ENCODE data around the gene LPA. TPM values are rescaled to one million over a fixed set of nuclear protein-coding genes. Genes with fewer than 3 reads are reported as not detected.

LPA gene
- total RNA-seq, 1 experiment from 2014 or later: 0.61 TPM

DNA sequence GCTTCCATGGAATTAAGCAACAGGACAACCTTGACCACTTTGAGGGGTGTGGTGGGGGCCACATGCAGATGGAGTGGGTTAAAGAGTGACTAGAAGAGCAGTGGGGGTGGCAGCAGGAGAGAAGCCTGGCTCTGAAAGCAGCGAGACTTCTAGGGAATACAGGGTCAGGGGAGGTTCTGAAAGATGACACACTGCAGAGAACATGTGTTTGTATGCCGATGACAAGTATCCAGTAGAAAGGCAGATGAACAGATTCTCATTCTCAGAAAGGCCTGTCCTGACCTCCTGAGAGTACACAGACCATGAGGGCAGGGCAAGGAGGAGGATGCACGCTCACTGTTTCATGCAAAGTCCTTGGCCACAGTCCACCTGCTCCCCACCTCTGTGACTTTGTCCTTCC is 2.9 kb downstream of the LPA start:
- Mint-ChIP-seq H3K4me3 (no peak overlapping the region), H3K4me1 (peaks cover 14% of the 10 kb centered on the region), H3K27ac (no peak overlapping the region), H3K9me3 (peaks cover 26% of the 10 kb centered on the region), H3K27me3 (ENCODE audit: low read depth) (no peaks in the 10 kb centered on the region), H3K36me3 (peaks cover 11% of the 10 kb centered on the region)
- no peak for DNase-seq (ENCODE audit: low spot score)
- TF ChIP-seq, protein P1, sequence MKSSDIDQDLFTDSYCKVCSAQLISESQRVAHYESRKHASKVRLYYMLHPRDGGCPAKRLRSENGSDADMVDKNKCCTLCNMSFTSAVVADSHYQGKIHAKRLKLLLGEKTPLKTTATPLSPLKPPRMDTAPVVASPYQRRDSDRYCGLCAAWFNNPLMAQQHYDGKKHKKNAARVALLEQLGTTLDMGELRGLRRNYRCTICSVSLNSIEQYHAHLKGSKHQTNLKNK (CRISPR knock-in tag; IDR thresholded peaks at IDR 0.05): no peak
- no peak for TF ChIP-seq ELF4 (CRISPR knock-in tag; IDR thresholded peaks at IDR 0.05; ENCODE audit: low read depth)
- TF ChIP-seq, protein P2, sequence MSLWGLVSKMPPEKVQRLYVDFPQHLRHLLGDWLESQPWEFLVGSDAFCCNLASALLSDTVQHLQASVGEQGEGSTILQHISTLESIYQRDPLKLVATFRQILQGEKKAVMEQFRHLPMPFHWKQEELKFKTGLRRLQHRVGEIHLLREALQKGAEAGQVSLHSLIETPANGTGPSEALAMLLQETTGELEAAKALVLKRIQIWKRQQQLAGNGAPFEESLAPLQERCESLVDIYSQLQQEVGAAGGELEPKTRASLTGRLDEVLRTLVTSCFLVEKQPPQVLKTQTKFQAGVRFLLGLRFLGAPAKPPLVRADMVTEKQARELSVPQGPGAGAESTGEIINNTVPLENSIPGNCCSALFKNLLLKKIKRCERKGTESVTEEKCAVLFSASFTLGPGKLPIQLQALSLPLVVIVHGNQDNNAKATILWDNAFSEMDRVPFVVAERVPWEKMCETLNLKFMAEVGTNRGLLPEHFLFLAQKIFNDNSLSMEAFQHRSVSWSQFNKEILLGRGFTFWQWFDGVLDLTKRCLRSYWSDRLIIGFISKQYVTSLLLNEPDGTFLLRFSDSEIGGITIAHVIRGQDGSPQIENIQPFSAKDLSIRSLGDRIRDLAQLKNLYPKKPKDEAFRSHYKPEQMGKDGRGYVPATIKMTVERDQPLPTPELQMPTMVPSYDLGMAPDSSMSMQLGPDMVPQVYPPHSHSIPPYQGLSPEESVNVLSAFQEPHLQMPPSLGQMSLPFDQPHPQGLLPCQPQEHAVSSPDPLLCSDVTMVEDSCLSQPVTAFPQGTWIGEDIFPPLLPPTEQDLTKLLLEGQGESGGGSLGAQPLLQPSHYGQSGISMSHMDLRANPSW (CRISPR knock-in tag; conservative IDR thresholded peaks at IDR 0.05; ENCODE audit: low read depth): no peak
- TF ChIP-seq, protein P3, sequence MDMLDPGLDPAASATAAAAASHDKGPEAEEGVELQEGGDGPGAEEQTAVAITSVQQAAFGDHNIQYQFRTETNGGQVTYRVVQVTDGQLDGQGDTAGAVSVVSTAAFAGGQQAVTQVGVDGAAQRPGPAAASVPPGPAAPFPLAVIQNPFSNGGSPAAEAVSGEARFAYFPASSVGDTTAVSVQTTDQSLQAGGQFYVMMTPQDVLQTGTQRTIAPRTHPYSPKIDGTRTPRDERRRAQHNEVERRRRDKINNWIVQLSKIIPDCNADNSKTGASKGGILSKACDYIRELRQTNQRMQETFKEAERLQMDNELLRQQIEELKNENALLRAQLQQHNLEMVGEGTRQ (CRISPR knock-in tag; IDR thresholded peaks at IDR 0.05): no peak
- TF ChIP-seq ZNF232 (CRISPR knock-in tag; IDR thresholded peaks at IDR 0.05): no peak
- TF ChIP-seq, protein P4, sequence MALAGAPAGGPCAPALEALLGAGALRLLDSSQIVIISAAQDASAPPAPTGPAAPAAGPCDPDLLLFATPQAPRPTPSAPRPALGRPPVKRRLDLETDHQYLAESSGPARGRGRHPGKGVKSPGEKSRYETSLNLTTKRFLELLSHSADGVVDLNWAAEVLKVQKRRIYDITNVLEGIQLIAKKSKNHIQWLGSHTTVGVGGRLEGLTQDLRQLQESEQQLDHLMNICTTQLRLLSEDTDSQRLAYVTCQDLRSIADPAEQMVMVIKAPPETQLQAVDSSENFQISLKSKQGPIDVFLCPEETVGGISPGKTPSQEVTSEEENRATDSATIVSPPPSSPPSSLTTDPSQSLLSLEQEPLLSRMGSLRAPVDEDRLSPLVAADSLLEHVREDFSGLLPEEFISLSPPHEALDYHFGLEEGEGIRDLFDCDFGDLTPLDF (CRISPR knock-in tag; IDR thresholded peaks at IDR 0.05): no peak
- TF ChIP-seq, protein P5, sequence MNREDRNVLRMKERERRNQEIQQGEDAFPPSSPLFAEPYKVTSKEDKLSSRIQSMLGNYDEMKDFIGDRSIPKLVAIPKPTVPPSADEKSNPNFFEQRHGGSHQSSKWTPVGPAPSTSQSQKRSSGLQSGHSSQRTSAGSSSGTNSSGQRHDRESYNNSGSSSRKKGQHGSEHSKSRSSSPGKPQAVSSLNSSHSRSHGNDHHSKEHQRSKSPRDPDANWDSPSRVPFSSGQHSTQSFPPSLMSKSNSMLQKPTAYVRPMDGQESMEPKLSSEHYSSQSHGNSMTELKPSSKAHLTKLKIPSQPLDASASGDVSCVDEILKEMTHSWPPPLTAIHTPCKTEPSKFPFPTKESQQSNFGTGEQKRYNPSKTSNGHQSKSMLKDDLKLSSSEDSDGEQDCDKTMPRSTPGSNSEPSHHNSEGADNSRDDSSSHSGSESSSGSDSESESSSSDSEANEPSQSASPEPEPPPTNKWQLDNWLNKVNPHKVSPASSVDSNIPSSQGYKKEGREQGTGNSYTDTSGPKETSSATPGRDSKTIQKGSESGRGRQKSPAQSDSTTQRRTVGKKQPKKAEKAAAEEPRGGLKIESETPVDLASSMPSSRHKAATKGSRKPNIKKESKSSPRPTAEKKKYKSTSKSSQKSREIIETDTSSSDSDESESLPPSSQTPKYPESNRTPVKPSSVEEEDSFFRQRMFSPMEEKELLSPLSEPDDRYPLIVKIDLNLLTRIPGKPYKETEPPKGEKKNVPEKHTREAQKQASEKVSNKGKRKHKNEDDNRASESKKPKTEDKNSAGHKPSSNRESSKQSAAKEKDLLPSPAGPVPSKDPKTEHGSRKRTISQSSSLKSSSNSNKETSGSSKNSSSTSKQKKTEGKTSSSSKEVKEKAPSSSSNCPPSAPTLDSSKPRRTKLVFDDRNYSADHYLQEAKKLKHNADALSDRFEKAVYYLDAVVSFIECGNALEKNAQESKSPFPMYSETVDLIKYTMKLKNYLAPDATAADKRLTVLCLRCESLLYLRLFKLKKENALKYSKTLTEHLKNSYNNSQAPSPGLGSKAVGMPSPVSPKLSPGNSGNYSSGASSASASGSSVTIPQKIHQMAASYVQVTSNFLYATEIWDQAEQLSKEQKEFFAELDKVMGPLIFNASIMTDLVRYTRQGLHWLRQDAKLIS (CRISPR knock-in tag; IDR thresholded peaks at IDR 0.05; ENCODE audit: borderline replicate concordance): no peak
- no peak for TF ChIP-seq RELA (CRISPR knock-in tag; IDR thresholded peaks at IDR 0.05; ENCODE audit: borderline replicate concordance)
- no peak for TF ChIP-seq RORB (CRISPR knock-in tag; IDR thresholded peaks at IDR 0.05)
- TF ChIP-seq, protein P6, sequence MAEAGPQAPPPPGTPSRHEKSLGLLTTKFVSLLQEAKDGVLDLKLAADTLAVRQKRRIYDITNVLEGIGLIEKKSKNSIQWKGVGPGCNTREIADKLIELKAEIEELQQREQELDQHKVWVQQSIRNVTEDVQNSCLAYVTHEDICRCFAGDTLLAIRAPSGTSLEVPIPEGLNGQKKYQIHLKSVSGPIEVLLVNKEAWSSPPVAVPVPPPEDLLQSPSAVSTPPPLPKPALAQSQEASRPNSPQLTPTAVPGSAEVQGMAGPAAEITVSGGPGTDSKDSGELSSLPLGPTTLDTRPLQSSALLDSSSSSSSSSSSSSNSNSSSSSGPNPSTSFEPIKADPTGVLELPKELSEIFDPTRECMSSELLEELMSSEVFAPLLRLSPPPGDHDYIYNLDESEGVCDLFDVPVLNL (CRISPR knock-in tag; IDR thresholded peaks at IDR 0.05; ENCODE audit: borderline replicate concordance, low read depth): no peak
- TF ChIP-seq MXD4 (CRISPR knock-in tag; IDR thresholded peaks at IDR 0.05; ENCODE audit: borderline replicate concordance): no peak
- TF ChIP-seq, protein P7, sequence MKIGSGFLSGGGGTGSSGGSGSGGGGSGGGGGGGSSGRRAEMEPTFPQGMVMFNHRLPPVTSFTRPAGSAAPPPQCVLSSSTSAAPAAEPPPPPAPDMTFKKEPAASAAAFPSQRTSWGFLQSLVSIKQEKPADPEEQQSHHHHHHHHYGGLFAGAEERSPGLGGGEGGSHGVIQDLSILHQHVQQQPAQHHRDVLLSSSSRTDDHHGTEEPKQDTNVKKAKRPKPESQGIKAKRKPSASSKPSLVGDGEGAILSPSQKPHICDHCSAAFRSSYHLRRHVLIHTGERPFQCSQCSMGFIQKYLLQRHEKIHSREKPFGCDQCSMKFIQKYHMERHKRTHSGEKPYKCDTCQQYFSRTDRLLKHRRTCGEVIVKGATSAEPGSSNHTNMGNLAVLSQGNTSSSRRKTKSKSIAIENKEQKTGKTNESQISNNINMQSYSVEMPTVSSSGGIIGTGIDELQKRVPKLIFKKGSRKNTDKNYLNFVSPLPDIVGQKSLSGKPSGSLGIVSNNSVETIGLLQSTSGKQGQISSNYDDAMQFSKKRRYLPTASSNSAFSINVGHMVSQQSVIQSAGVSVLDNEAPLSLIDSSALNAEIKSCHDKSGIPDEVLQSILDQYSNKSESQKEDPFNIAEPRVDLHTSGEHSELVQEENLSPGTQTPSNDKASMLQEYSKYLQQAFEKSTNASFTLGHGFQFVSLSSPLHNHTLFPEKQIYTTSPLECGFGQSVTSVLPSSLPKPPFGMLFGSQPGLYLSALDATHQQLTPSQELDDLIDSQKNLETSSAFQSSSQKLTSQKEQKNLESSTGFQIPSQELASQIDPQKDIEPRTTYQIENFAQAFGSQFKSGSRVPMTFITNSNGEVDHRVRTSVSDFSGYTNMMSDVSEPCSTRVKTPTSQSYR (CRISPR knock-in tag; IDR thresholded peaks at IDR 0.05): no peak
- TF ChIP-seq ZNF219 (CRISPR knock-in tag; IDR thresholded peaks at IDR 0.05; ENCODE audit: borderline replicate concordance): no peak
- ATAC-seq: no peak
- ChIA-PET POLR2A (no interaction called here), CTCF (no interaction called here)
